HUES64 (cell line): Measurements from ENCODE around the gene GPR39. TPM values are rescaled to one million over a fixed set of nuclear protein-coding genes. Genes with fewer than 3 reads are reported as not detected.

Source experiments
- H3K27ac ChIP-seq: 2 replicates; pipeline ENCODE4 v1.7.0; 2013; ENCODE audit warnings: low read depth, low read length, inconsistent platforms
- H3K27me3 ChIP-seq: 2 replicates; pipeline ENCODE4 v1.6.1; 2013; ENCODE audit warnings: mild to moderate bottlenecking, low read length; ENCODE audit not compliant: insufficient read depth
- H3K36me3 ChIP-seq: 2 replicates; pipeline ENCODE4 v1.6.1; 2013; ENCODE audit warnings: mild to moderate bottlenecking, low read length; ENCODE audit not compliant: insufficient read depth
- H3K4me1 ChIP-seq: 2 replicates; pipeline ENCODE4 v1.6.1; 2013; ENCODE audit warnings: mild to moderate bottlenecking, low read length, moderate library complexity; ENCODE audit not compliant: insufficient read depth
- H3K4me3 ChIP-seq: 2 replicates; pipeline ENCODE4 v1.5.1; 2013; ENCODE audit warnings: mild to moderate bottlenecking, low read length, moderate library complexity
- H3K9ac ChIP-seq: 2 replicates; pipeline ENCODE4 v1.6.1; 2013; ENCODE audit warnings: mild to moderate bottlenecking, low read depth, low read length
- H3K9me3 ChIP-seq: 2 replicates; pipeline ENCODE4 v1.6.1; 2013; ENCODE audit warnings: low read depth, low read length; ENCODE audit not compliant: insufficient read depth
- WGBS: fragments of 150-250, 120-280 bp; methylation state at CpG from one replicate; pipeline ENCODE4 v1.1.7; 2013; ENCODE audit warnings: missing lambda C conversion rate; 5-methylcytosine and 5-hydroxymethylcytosine counted together
- polyA plus RNA-seq, 2 experiments: library from polyadenylated mRNA; stranded (reverse); fragments of 50-300 nt; gene quantifications; one replicate each; pipeline ENCODE4 v1.2.3, GENCODE V29; 2013

GPR39 gene
- 0.70 TPM for polyA plus RNA-seq (2013, experiment 1 of 2)
- 0.82 TPM for polyA plus RNA-seq (2013, experiment 2 of 2)

DNA sequence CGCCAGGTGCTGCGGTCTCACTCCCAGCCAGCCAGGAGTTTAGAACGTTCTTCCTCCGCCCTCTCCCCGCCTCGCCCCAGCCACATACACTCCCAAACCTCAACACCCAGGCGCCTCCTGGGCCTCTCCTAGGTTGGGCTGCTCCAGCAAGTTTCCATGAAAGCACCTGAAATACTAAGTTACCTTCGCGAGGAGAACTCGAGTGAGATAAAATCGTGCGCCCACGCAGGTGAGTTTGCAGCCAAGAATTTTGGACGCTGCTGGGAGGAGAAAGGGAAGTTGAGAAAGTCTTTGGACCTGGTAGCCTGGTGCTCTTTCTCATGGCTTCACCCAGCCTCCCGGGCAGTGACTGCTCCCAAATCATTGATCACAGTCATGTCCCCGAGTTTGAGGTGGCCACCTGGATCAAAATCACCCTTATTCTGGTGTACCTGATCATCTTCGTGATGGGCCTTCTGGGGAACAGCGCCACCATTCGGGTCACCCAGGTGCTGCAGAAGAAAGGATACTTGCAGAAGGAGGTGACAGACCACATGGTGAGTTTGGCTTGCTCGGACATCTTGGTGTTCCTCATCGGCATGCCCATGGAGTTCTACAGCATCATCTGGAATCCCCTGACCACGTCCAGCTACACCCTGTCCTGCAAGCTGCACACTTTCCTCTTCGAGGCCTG is at the start of gene GPR39:
TSS of gene GPR39 (plus strand) at position 83 of the 673 bp plus-strand sequence.
- Histone ChIP-seq H3K36me3 (no peaks in the 10 kb centered on the region), H3K27ac (peak within 1 kb of the TSS; percentile 66; the same call in 1 of the 2 replicates), H3K9ac (peak within 1 kb of the TSS; percentile 64)

DNA sequence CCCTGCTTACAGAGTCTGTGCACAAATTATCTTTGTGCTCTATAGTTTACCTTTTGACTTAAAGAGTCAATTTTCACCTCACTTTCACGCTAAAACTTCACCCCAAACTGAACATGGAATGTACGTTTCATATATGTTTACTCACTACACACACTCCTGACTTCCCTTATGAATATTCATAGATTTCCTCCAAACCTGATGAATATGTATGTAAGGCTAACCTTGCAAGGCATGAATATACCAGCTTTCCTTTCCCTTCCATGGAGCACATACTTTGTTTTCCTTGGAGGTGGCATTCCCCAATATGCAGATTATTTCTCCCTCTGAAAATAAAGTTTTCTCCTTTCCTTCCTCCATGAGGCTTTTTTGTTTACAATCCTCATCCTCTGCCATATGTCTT is 48.4 kb upstream of the GPR39 start:
- no peaks in the 10 kb centered on the region for H3K36me3 ChIP-seq
- H3K9me3 ChIP-seq, result no peaks in the 10 kb centered on the region
- H3K27ac ChIP-seq, result no peak overlapping the region
- 45% methylated on average over 2 of the region's 2 CpGs for WGBS
- H3K9ac ChIP-seq, result no peak overlapping the region
- no peaks in the 10 kb centered on the region for H3K4me1 ChIP-seq
- H3K27me3 ChIP-seq, result no peaks in the 10 kb centered on the region
- no peak overlapping the region for H3K4me3 ChIP-seq

More for the DNA sequence above, at the start of gene GPR39:
- 49% methylated on average over 23 of the region's 23 CpGs for WGBS
- peak within 1 kb of the TSS; percentile 69 for H3K4me3 ChIP-seq
- H3K27me3 ChIP-seq, result peaks cover 43% of the 10 kb centered on the region
- H3K9me3 ChIP-seq, result no peaks in the 10 kb centered on the region
- H3K4me1 ChIP-seq, result peaks cover 28% of the 10 kb centered on the region

DNA sequence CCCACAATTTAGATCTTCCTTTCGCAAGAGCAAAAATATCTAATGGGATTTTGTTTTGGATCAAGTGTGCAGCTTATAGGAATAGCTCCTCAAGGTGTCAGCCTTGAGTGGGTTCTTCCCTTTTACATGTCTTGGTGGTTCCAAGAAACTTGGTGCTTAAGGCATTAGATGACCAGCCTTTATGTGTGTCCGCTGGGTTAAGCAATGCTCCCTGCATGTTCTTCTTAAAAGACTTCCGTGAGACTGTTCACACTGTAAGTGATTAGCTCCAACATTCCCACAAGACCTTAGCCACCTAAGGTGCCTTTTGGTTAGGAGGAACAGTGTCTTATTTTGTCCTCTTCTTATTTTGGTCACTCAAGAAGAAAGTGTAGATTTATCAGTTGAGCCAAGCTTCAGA is 44.3 kb upstream of the GPR39 start:
- 98% methylated on average over 3 of the region's 3 CpGs for WGBS
- H3K4me3 ChIP-seq, result no peak overlapping the region
- H3K27me3 ChIP-seq, result no peaks in the 10 kb centered on the region
- no peaks in the 10 kb centered on the region for H3K4me1 ChIP-seq
- no peak overlapping the region for H3K27ac ChIP-seq
- no peaks in the 10 kb centered on the region for H3K36me3 ChIP-seq
- H3K9ac ChIP-seq, result no peak overlapping the region
- H3K9me3 ChIP-seq, result peaks cover 8% of the 10 kb centered on the region

DNA sequence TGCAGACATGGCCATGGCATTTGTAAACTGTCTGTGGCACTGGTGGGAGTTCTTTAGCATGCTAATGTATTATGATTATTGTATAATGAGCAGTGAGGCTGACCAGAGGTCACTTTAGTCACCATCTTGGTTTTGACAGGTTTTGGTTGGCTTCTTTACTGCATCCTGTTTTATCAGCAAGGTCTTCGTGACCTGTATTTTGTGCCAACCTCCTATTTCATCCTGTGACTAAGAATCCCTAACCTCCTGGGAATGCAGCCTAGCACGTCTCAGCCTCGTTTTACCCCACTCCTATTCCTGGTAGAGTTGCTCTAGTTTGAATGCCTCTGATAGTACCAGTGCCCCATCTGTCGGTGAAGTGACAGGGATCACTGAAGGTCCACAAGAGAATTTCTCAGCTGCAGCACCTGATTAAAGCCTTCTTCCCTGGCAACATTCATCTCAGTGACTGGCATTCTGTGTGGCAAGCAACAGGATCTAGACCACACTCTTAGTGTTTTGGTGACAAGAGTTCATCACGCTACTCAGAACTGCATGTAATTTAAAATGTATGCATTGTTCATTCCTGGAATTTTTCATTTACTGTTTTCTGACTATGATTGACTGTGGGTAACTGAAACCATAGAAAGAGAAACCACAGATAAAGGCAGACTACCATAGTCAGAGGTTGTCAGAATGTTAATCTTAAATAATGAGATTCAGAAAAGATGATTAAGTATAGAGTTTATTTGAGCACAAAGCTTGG is 43.0 kb upstream of the GPR39 start:
- 84% methylated on average over 5 of the region's 5 CpGs for WGBS
- peaks cover 8% of the 10 kb centered on the region for H3K9me3 ChIP-seq
- H3K4me3 ChIP-seq, result no peak overlapping the region
- no peak overlapping the region for H3K27ac ChIP-seq
- H3K9ac ChIP-seq, result no peak overlapping the region
- no peaks in the 10 kb centered on the region for H3K4me1 ChIP-seq
- no peaks in the 10 kb centered on the region for H3K36me3 ChIP-seq
- H3K27me3 ChIP-seq, result no peaks in the 10 kb centered on the region

DNA sequence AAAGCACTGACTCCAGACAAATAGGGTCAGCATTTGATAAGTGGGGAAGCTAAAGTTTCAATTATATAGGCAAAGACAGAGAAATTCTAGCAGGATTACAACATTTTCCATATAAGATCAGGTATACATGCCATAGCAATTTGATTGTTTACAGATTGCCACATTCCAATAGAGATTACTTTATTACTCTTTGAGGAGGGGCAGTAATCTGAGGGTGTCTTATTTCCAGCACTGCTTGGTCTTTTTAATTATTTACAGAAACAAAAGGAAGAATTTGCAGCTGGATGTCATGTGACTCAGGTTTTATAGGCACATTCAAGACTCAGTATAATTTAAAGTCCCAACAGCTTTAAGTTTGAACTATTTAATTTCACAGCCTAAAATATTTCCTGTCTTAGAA is 42.5 kb upstream of the GPR39 start:
- H3K9me3 ChIP-seq, result peaks cover 8% of the 10 kb centered on the region
- H3K27ac ChIP-seq, result no peak overlapping the region
- H3K27me3 ChIP-seq, result no peaks in the 10 kb centered on the region
- H3K4me3 ChIP-seq, result no peak overlapping the region
- H3K4me1 ChIP-seq, result 0 out of 2 replicates have a peak, but pooled peaks cover 1% of the 10 kb centered on the region
- no peaks in the 10 kb centered on the region for H3K36me3 ChIP-seq
- H3K9ac ChIP-seq, result no peak overlapping the region

DNA sequence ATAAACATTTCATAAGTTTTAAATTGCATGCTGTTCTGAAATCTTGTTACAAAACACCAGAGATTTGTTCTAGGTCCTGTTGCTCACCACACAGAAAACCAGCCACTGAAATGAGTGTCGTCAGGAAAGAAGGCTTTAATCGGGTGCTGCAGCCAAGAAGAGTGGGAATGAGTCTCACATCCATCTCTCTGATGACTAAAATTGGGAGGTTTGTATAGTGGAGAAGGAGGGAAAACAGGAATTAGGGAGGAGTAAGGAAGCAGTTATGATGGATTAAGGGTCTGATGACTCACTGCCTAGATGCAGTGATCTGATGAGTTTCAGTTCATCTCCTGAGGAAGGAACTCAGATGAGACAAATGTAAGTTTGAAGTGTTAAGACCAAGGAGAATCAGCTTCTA is 42.1 kb upstream of the GPR39 start:
- H3K27me3 ChIP-seq, result no peaks in the 10 kb centered on the region
- H3K9me3 ChIP-seq, result peaks cover 8% of the 10 kb centered on the region
- no peak overlapping the region for H3K27ac ChIP-seq
- WGBS, result 95% methylated on average over 2 of the region's 2 CpGs
- H3K4me1 ChIP-seq, result peaks cover 5% of the 10 kb centered on the region; the same call in 1 of the 2 replicates
- no peaks in the 10 kb centered on the region for H3K36me3 ChIP-seq
- no peak overlapping the region for H3K4me3 ChIP-seq
- no peak overlapping the region for H3K9ac ChIP-seq

DNA sequence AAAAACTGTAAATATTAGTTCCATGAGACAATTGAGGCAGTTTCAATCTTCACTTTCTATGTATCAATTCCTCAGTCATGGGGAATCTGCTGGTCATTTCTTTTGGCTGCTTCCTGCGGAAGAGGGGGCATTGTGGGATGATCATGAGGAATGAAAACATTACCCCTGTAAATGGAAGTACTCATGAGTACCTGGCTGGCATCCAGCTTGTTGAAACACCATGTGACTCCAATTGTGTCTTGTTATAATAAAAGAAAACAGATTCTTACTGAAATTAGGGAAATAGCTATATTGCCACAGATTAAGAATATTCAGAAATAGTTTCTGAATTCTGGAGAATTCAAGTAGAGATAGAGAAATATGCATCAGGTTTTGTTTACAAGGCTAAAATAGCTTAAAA is 41.6 kb upstream of the GPR39 start:
- Histone ChIP-seq H3K36me3 (no peaks in the 10 kb centered on the region), H3K27me3 (no peaks in the 10 kb centered on the region), H3K27ac (no peak overlapping the region), H3K9me3 (peaks cover 8% of the 10 kb centered on the region), H3K9ac (no peak overlapping the region), H3K4me1 (peaks cover 6% of the 10 kb centered on the region; the same call in 1 of the 2 replicates), H3K4me3 (no peak overlapping the region)
- 89% methylated on average over 1 of the region's 1 CpG for WGBS

DNA sequence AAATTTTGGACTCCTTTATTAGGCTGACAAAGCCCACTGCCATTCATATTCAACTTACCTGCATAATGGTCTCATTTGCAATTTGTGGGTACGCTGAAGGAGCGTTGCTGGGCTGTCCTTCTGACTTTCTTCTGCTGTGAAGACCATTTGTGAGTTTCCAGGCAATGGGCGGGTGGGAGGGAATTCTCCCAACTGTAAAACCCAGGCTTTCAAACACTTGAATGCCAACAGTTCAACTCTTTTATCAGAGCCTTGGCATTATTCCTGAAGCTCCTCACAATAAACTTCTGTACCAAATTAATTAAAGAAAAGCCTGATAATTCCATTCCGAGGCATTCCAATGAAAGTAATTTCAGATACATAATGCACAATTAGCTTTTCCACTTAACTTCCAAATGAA is 35.2 kb upstream of the GPR39 start:
- no peaks in the 10 kb centered on the region for H3K9me3 ChIP-seq
- no peak overlapping the region for H3K4me3 ChIP-seq
- no peaks in the 10 kb centered on the region for H3K36me3 ChIP-seq
- no peaks in the 10 kb centered on the region for H3K27me3 ChIP-seq
- H3K27ac ChIP-seq, result no peak overlapping the region
- 76% methylated on average over 4 of the region's 4 CpGs for WGBS
- H3K9ac ChIP-seq, result no peak overlapping the region
- peaks cover 16% of the 10 kb centered on the region; the same call in 1 of the 2 replicates for H3K4me1 ChIP-seq

DNA sequence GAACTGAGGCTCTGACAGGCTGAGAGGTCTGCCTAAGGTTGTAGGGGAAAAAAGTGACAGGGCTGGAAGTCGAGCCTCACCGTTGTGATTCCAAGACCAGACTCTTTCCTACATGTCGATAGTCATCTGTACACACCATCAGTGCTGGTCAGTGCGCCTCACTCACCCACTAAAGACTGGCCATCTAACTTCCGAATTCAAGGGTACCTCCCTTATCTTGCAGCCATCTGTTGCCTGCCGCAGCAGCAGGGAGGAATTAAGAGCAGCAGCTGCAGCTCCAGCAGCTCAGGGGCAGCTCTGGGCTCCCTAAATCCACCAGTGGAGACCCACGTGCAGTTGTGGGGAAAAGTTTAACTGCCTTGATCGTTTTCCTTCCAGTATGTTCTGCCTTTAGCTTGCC is 32.6 kb upstream of the GPR39 start:
- Histone ChIP-seq H3K27me3 (no peaks in the 10 kb centered on the region), H3K9ac (no peak overlapping the region), H3K27ac (no peak overlapping the region), H3K4me1 (peaks cover 16% of the 10 kb centered on the region; the same call in 1 of the 2 replicates), H3K36me3 (no peaks in the 10 kb centered on the region), H3K9me3 (no peaks in the 10 kb centered on the region), H3K4me3 (no peak overlapping the region)
- 80% methylated on average over 8 of the region's 8 CpGs for WGBS

DNA sequence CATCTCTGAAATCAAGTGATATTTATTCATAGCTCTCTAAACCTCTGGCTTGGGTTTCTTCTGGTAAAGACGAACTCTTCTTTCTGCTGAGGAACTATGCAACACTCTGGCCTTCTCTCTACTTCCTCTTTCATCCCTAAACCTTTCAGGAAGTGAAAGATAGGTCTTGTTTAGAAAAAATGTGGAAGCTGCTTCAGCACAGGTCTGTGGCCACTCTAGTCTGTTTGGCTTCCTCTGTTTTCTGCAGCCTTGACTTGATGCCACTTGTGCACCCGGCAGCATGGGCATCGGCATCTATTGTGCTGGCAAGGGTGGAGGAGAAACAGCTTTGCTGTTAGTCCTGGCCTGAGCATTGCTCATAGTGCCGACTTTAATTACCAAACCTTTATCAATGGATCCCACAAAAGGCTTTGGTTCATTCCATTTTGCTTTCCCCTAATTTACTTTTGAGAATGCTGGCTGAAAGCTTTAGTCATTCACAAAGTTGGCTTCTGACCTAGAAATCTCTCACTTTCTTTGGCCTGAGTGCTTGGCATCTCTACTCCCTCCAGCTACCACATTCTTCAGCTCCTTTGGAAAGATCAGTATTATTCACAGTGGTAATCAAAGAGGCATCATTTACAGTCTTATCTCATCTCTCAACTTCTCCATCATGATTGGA is 32.0 kb upstream of the GPR39 start:
- WGBS, result 93% methylated on average over 4 of the region's 4 CpGs
- peaks cover 10% of the 10 kb centered on the region; the same call in 1 of the 2 replicates for H3K4me1 ChIP-seq
- no peaks in the 10 kb centered on the region for H3K36me3 ChIP-seq
- no peak overlapping the region for H3K27ac ChIP-seq
- H3K9ac ChIP-seq, result no peak overlapping the region
- H3K4me3 ChIP-seq, result no peak overlapping the region
- no peaks in the 10 kb centered on the region for H3K9me3 ChIP-seq
- no peaks in the 10 kb centered on the region for H3K27me3 ChIP-seq

DNA sequence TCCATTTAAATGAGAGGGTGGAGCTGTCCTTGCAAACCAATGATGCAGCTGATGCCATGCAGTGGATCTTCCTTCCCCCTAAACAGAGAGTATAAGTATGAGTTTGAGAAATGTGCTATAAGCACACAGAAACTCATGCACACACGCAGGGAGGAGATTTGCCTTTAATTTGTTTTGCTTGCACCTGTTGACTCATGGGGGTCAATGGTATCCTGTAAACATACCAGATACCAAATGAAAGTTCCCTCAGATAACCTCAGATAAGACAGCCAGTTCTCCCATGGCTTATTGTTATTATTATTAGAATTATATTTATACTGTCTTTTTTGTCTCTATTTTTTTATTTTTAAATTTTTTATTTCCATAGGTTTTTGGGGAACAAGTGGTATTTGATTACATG is 29.5 kb upstream of the GPR39 start:
- Histone ChIP-seq H3K27me3 (peaks cover 14% of the 10 kb centered on the region; the same call in 1 of the 2 replicates), H3K27ac (no peak overlapping the region)
- 71% methylated on average over 1 of the region's 1 CpG for WGBS

More for the DNA sequence above, 29.5 kb upstream of the GPR39 start:
- Histone ChIP-seq H3K36me3 (no peaks in the 10 kb centered on the region), H3K4me3 (no peak overlapping the region), H3K4me1 (peaks cover 8% of the 10 kb centered on the region), H3K9me3 (no peaks in the 10 kb centered on the region), H3K9ac (no peak overlapping the region)
